PFSK-1 (cell line): Measurements from ENCODE around the gene SELENOS.

Source experiments
- FOXP2 ChIP-seq: optimal IDR thresholded peaks from 2 replicates; pipeline ENCODE3; 2011; ENCODE audit warnings: borderline replicate concordance, control low read depth, inconsistent platforms; ENCODE audit not compliant: insufficient read depth; ENCODE audit errors: extremely low read length, extremely low read depth
- POLR2AphosphoS5 ChIP-seq: IDR thresholded peaks from 2 replicates; pipeline ENCODE4 v1.6.1; 2012; ENCODE audit warnings: low read depth, mild to moderate bottlenecking, control low read depth, low read length, moderate library complexity
- SIN3A ChIP-seq: IDR thresholded peaks from 2 replicates; pipeline ENCODE4 v1.6.1; 2012; ENCODE audit warnings: mild to moderate bottlenecking, low read length, moderate library complexity, borderline replicate concordance; ENCODE audit not compliant: insufficient read depth
- TAF1 ChIP-seq: IDR thresholded peaks from 2 replicates; pipeline ENCODE4 v1.6.1; 2012; ENCODE audit warnings: low read length, control low read depth, borderline replicate concordance; ENCODE audit not compliant: insufficient read depth
- TF ChIP-seq, protein P1 (sequence below), 2 experiments: IDR thresholded peaks; 2 replicates each; pipeline versions ENCODE4 v1.6.1 to v1.8.0; 2011 to 2012; ENCODE audit warnings: low read depth in 2 of 2, low read length in 2 of 2, control low read depth in 1 of 2, inconsistent platforms in 1 of 2, mild to moderate bottlenecking in 1 of 2, moderate library complexity in 1 of 2; ENCODE audit not compliant: insufficient read depth in 1 of 2

DNA sequence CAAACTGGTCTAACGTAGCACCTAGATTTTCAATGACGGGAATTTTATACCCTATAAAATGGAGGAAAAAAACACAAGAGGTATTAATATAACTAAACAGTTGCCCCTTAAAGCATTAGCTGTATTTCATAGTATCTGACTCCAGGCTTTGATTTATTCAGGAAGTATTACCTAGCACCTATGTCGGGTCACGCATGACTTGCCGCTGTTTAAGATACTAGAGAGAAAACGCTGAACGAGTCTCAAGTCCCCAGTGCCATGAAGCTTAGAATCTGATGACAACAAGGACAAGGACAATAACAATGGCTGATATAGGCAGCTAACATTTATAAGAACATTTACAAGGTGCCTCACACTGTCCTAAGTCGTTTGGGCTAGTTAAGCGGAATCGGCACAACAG, 15.8 kb upstream of the SELENOS start:
- TF ChIP-seq POLR2AphosphoS5 (no peak), SIN3A (no peak), FOXP2 (no peak), TAF1 (no peak)
- TF ChIP-seq, protein P1, sequence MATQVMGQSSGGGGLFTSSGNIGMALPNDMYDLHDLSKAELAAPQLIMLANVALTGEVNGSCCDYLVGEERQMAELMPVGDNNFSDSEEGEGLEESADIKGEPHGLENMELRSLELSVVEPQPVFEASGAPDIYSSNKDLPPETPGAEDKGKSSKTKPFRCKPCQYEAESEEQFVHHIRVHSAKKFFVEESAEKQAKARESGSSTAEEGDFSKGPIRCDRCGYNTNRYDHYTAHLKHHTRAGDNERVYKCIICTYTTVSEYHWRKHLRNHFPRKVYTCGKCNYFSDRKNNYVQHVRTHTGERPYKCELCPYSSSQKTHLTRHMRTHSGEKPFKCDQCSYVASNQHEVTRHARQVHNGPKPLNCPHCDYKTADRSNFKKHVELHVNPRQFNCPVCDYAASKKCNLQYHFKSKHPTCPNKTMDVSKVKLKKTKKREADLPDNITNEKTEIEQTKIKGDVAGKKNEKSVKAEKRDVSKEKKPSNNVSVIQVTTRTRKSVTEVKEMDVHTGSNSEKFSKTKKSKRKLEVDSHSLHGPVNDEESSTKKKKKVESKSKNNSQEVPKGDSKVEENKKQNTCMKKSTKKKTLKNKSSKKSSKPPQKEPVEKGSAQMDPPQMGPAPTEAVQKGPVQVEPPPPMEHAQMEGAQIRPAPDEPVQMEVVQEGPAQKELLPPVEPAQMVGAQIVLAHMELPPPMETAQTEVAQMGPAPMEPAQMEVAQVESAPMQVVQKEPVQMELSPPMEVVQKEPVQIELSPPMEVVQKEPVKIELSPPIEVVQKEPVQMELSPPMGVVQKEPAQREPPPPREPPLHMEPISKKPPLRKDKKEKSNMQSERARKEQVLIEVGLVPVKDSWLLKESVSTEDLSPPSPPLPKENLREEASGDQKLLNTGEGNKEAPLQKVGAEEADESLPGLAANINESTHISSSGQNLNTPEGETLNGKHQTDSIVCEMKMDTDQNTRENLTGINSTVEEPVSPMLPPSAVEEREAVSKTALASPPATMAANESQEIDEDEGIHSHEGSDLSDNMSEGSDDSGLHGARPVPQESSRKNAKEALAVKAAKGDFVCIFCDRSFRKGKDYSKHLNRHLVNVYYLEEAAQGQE (IDR thresholded peaks at IDR 0.05; ENCODE audit: insufficient read depth in 1 of 2, low read depth in 2 of 2, low read length in 2 of 2), result no peak
